Keratinocyte (primary cell): Measurements from ENCODE around the gene PARM1. TPM values are rescaled to one million over a fixed set of nuclear protein-coding genes. Genes with fewer than 3 reads are reported as not detected.

Experiments used
- DNase-seq: peaks from one replicate; pipeline ENCODE4 v3.0.0-alpha.2; 2011; ENCODE audit warnings: low read depth, missing footprints, low spot score
- FAIRE-seq: peaks from 2 replicates; lab custom pipeline; 2011; peaks lifted over from hg19 to GRCh38; lab: Jason Lieb, UNC
- H2AFZ ChIP-seq: 2 replicates; pipeline ENCODE4 v1.6.0; 2012; ENCODE audit warnings: low read length, control low read depth, inconsistent platforms; ENCODE audit not compliant: control insufficient read depth
- H3K27ac ChIP-seq: 2 replicates; pipeline ENCODE4 v1.5.1; 2011; ENCODE audit warnings: low read length; ENCODE audit not compliant: control insufficient read depth, insufficient read depth
- H3K27me3 ChIP-seq: 3 replicates; pipeline ENCODE4 v1.6.0; 2011; ENCODE audit warnings: low read length; ENCODE audit not compliant: control insufficient read depth, insufficient read depth; ENCODE audit errors: extremely low read depth
- H3K36me3 ChIP-seq, 2 experiments: 2 replicates in 1 of 2; 3 replicates in 1 of 2; pipeline ENCODE4 v1.5.1; 2011; ENCODE audit warnings: low read length in 2 of 2, mild to moderate bottlenecking in 1 of 2; ENCODE audit not compliant: control insufficient read depth in 2 of 2, insufficient read depth in 2 of 2; ENCODE audit errors: extremely low read depth in 1 of 2
- H3K4me1 ChIP-seq: 3 replicates; pipeline ENCODE4 v1.5.1; 2011; ENCODE audit warnings: low read length; ENCODE audit not compliant: control insufficient read depth, insufficient read depth; ENCODE audit errors: extremely low read depth
- H3K4me2 ChIP-seq: 3 replicates; pipeline ENCODE4 v1.6.0; 2011; ENCODE audit warnings: low read depth, low read length; ENCODE audit not compliant: control insufficient read depth, insufficient read depth; ENCODE audit errors: extremely low read depth
- H3K4me3 ChIP-seq, 3 experiments: fragments of 200-600 bp in 1 of 3; sonication (generic) in 1 of 3; 2 replicates in 2 of 3; 3 replicates in 1 of 3; pipeline ENCODE4 v1.5.1; 2011 to 2016; ENCODE audit warnings: low read length in 3 of 3, mild to moderate bottlenecking in 3 of 3, control low read depth in 2 of 3, inconsistent platforms in 1 of 3, low read depth in 1 of 3, mixed read lengths in 1 of 3, mixed run types in 1 of 3, moderate library complexity in 1 of 3; ENCODE audit not compliant: control insufficient read depth in 2 of 3, insufficient read depth in 2 of 3; ENCODE audit errors: extremely low read depth in 1 of 3
- H3K79me2 ChIP-seq: 2 replicates; pipeline ENCODE4 v1.6.0; 2012; ENCODE audit warnings: low read length; ENCODE audit not compliant: control insufficient read depth, insufficient read depth
- H3K9ac ChIP-seq: 3 replicates; pipeline ENCODE4 v1.6.0; 2011; ENCODE audit warnings: low read length; ENCODE audit not compliant: control insufficient read depth, insufficient read depth; ENCODE audit errors: extremely low read depth
- H3K9me1 ChIP-seq: 3 replicates; pipeline ENCODE4 v1.6.0; 2011; ENCODE audit warnings: low read length; ENCODE audit not compliant: control insufficient read depth, insufficient read depth; ENCODE audit errors: extremely low read depth
- H3K9me3 ChIP-seq: 2 replicates; pipeline ENCODE4 v1.5.1; 2012; ENCODE audit warnings: low read depth, low read length; ENCODE audit not compliant: control insufficient read depth
- H4K20me1 ChIP-seq: 3 replicates; pipeline ENCODE4 v1.6.0; 2011; ENCODE audit warnings: low read length; ENCODE audit not compliant: control insufficient read depth, insufficient read depth; ENCODE audit errors: extremely low read depth
- CTCF ChIP-seq, 3 experiments: IDR thresholded peaks in 1 of 3; conservative IDR thresholded peaks in 1 of 3; optimal IDR thresholded peaks in 1 of 3; 2 replicates in 2 of 3; 3 replicates in 1 of 3; pipeline versions ENCODE3 to v1.5.1; 2011; ENCODE audit warnings: low read length in 3 of 3, mild to moderate bottlenecking in 3 of 3, moderate library complexity in 2 of 3, control low read depth in 1 of 3, inconsistent platforms in 1 of 3; ENCODE audit not compliant: insufficient read depth in 2 of 3; ENCODE audit errors: extremely low read depth in 1 of 3
- EZH2 ChIP-seq: IDR thresholded peaks from one replicate; pipeline ENCODE4 v1.6.1; 2012; ENCODE audit warnings: inconsistent platforms, mild to moderate bottlenecking, low read length, moderate library complexity
- dilution Hi-C: fragments of 300-500 bp; cut with MboI; formaldehyde crosslinking; loops from one replicate; pipeline ENCODE4 v1.7.0; 2020; ENCODE audit warnings: low sequenced_read_pairs; ENCODE audit not compliant: extremely low pct_ligation_motif_present
- polyA plus RNA-seq, 5 experiments: library from polyadenylated mRNA; depleted of rRNA in 3 of 5; stranded (reverse) in 3 of 5; stranded (forward) in 1 of 5; unstranded in 1 of 5; fragments of >200 nt; gene quantifications; 1 replicate in 1 of 5; 2 replicates in 3 of 5; 3 replicates in 1 of 5; pipeline versions ENCODE4 v1.2.1 to v1.2.3, GENCODE V29; 2011 to 2012; ENCODE audit warnings: missing spikeins in 2 of 5, low read depth in 1 of 5, low replicate concordance in 1 of 5

Gene PARM1
- polyA plus RNA-seq, 1 donor (not counting 4 experiments of a cell fraction or from before 2014, with no cell fraction given) = 0.05 TPM

DNA sequence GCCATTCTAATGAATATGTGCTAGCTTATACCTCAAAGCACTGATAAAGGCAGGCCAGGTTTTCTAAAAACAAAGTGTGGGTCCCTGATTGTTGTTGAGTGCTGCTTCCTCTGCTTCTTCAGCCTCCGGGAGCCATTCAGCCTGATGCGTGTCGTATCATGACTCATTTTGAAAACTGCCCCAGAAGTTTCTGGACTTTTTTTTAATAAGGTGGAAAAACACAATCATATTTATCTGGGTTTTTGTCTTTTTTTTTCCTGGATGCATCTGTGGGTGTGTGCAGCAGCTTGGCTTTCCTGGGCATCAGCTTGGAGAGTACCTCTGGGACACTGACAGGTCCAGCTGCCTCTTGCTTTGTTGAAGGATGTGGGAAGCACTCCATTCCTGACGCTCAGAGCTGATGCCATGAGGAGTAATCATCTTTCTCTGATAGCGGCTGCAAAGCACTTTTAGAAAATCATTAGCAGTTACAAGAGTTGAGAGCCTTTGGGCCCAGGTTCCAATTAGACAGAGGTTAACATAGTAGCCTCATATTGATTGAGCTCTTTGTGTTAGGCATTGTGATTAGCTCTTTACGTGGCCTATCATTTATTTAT lies 66.9 kb downstream of the PARM1 start:
- H3K79me2 ChIP-seq = no peaks in the 10 kb centered on the region
- dilution Hi-C loops = no loop called here
- H3K27ac ChIP-seq = no peak overlapping the region
- H3K4me1 ChIP-seq = peaks cover 10% of the 10 kb centered on the region
- H3K4me3 ChIP-seq = no peak overlapping the region
- no peaks in the 10 kb centered on the region for H3K9me1 ChIP-seq
- H3K27me3 ChIP-seq = no peaks in the 10 kb centered on the region
- no peak overlapping the region for H3K4me2 ChIP-seq
- H3K36me3 ChIP-seq = no peaks in the 10 kb centered on the region
- DNase-seq (no peak), FAIRE-seq (no peak)
- H3K9me3 ChIP-seq = no peaks in the 10 kb centered on the region
- TF ChIP-seq EZH2 (no peak), CTCF (optimal IDR thresholded peaks at IDR 0.05 in 1 of 3, IDR thresholded peaks at IDR 0.05 in 1 of 3, conservative IDR thresholded peaks at IDR 0.05 in 1 of 3; ENCODE audit: extremely low read depth in 1 of 3, insufficient read depth in 2 of 3, low read length in 3 of 3) (no peak)
- no peak overlapping the region for H2AFZ ChIP-seq
- no peak overlapping the region for H3K9ac ChIP-seq
- H4K20me1 ChIP-seq = no peaks in the 10 kb centered on the region

DNA sequence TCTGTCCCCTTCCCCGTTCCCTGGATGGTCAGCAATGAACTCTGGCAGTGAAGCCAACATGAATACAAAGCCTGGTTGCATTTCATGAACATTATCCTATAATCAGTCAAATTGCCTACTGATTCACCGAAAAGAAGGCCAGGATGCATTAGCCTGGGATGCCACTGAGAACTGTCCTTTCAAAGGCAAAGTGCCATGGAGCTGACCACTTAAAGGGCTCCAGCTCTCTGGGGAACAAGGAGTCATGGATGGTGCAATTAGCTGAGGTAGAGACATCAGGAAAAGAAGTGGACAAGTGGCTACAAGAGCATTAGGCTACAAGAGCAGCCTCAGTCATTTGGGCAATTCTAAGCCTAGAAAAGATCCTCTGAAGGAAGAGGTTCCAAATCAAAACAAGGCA lies 69.0 kb downstream of the PARM1 start:
- TF ChIP-seq EZH2 (no peak), CTCF (optimal IDR thresholded peaks at IDR 0.05 in 1 of 3, IDR thresholded peaks at IDR 0.05 in 1 of 3, conservative IDR thresholded peaks at IDR 0.05 in 1 of 3; ENCODE audit: extremely low read depth in 1 of 3, insufficient read depth in 2 of 3, low read length in 3 of 3) (no peak)
- H3K9ac ChIP-seq = no peak overlapping the region
- no peak overlapping the region for H3K4me3 ChIP-seq
- no peaks in the 10 kb centered on the region for H3K27me3 ChIP-seq
- no peak overlapping the region for H3K27ac ChIP-seq
- DNase-seq (no peak), FAIRE-seq (no peak)
- H2AFZ ChIP-seq = no peak overlapping the region
- no peaks in the 10 kb centered on the region for H3K9me3 ChIP-seq
- no peaks in the 10 kb centered on the region for H3K79me2 ChIP-seq
- H4K20me1 ChIP-seq = no peaks in the 10 kb centered on the region
- no peak overlapping the region for H3K4me2 ChIP-seq
- H3K36me3 ChIP-seq = no peaks in the 10 kb centered on the region
- no peaks in the 10 kb centered on the region for H3K9me1 ChIP-seq
- dilution Hi-C loops = no loop called here
- peaks cover 7% of the 10 kb centered on the region for H3K4me1 ChIP-seq
